Muscle of arm (tissue), 12 donors: Measurements from ENCODE around the gene HSD11B1. TPM values are rescaled to one million over a fixed set of nuclear protein-coding genes. Genes with fewer than 3 reads are reported as not detected.

Source experiments
- DNase-seq: peaks from one replicate; pipeline ENCODE4 v3.0.0-alpha.2; 2013
- polyA plus RNA-seq, 12 donors: library from polyadenylated mRNA; unstranded; fragments of 120-200 nt; gene quantifications; one replicate each; pipeline ENCODE4 v1.2.1, GENCODE V29; 2013; ENCODE audit not compliant: insufficient read length in 12 of 12

Gene HSD11B1
- polyA plus RNA-seq, 12 donors = 0.16 to 0.45 (median 0.26) TPM; not detected in 6

DNA sequence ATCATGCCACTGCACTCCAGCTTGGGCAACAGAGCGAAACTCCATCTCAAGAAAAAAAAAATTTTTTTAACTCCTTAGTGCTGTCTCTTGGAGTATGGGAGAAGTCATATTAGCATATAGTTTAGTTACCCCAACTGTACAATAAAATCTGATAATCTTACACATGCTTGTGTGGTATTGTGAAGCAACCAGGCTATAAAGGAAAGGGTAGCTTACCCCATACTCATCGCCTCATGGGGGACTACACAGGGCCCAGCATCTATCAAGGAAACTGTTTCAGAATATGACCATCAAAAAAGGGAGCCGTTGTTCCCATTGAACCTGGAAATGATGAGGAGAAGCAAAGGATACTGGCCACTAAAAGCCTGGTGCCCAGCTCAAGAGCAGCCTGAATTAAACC is 48.2 kb downstream of the HSD11B1 start:
- no peak for DNase-seq

DNA sequence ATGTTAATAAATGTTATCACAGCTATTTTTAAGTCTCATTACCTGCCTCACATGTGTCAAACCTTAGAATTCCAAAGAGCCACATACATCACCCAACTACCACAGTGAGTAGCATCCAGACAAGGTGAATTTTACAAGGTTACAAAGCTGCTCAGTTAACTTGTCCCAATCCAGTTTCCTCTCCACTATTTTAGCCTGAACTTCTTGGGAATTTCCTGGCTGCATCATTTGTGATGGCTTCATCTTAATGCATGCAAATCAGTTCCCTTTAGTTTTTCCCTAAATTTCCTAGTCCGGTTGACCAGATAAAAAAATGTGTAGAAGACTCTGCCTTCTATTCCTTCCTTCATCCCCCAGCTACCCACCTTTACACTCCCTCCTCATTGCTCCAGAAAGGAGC is 50.6 kb downstream of the HSD11B1 start:
- DNase-seq = no peak

DNA sequence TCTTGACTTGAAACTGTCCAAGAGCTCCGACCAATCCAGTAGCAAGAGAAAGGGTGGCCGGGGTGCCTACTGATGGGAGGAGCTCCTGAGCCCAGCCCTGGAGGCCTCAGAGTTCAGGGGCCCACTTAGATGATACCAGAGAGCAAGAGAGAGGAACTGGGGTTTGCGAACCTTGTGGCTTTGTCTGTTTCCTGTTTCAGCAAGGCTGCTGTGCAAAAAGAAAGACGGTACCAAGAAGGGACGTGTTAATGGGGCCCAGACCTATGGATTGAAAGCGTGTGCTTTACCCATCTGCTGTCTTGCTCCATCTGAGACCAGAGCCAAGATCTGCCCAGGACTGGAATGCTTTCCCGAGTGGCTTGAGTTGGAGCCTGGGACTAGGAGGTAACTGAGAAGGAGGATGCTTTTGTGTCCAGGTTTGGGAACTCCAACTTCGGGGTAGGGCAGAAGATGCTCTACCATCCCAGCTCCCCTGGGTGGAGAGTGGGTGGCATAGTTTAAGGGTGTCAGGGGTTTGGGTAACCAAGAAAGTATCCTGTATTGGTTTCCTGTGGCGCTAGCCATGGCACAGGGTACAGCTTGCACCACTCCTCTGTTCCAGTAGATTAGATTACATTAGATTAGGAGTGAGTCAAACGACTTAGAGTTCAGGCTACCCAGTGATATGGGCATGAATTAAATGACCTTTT is 51.4 kb downstream of the HSD11B1 start, which contains the start of gene TRAF3IP3:
Gene TRAF3IP3 (plus strand): TSS at position 128 of the 689 bp plus-strand sequence. CDS start 3,987 bp downstream, outside the sequence.
- no peak for DNase-seq

DNA sequence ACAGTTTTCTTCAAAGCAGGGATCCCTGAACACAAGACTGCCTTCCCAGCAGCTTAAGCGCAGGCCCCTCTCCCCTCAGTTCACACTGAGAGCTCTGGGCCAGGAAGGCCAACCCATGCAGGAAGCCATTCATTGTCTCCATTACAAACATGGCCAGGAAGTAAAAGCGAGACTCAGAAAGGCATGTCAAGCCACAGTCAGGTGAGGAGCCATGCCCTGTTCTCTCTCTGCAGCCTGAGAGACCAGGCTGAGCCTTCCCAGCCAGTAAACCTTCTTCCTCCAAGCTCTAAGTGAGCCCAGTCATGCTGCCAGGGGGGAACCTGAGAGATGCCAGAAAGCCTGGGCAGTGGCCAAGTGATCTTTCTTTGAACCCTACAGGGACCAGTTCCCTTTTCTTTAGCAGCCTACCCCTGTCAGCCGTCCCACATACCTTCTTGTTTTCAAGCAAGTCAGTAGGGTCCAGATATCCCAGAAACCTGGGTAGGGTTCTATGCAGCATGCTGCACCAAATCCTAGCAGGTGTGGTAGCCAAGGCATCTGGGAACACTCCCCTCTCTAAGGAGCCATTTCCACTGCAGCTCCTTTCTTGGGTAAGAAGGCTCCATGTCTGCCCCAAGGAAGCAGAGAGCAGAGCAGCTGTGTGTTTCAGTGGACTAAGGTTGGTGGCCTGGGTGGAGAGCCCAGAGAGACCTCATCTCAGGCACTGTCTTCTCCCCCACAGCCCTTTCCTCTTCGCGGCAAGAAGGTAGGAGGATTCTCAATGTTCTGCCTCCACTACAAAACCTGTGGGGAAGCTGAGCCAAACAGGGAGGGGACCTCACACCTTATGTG is 52.2 kb downstream of the HSD11B1 start:
- no peak for DNase-seq

DNA sequence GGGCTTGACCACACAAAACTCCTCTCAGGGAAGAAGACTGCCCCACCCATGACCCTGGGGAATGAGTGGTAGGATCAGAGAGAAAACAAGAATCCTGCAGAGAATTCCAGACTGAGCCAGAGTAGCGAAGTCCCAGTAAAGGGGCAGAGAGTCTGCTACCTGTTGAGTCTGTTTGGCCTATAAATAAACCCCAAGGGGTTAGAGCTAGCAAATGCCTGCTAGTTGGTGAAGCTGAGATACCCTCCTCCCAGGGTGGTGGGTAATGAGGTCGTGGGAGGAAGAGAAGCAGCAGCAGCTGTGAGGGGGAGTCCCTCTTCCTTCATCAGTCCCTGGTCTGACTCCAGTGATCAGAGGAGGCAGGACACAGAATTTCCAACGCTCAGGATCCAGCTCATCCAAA is 53.8 kb downstream of the HSD11B1 start:
- no peak for DNase-seq

DNA sequence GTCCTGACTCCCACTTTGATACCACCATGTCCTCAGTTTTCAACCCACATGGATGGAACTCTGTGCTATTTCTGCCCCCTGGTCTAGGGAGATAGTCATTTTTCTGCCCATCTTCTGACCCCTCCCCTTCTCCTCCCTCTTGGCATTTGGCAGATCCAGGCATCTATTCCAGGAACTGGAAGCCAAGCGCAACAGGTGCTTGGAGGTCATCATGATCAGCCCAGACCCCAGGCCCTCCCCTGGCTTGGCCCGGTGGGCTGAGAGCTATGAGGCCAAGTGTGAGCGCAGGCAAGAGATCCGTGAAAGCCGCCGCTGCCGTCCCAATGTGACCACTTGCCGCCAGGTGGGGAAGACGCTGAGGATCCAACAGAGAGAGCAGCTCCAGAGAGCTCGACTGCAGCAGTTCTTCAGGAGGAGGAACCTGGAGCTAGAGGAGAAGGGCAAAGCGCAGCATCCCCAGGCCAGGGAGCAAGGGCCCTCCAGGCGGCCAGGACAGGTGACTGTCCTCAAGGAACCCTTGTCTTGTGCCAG is 55.2 kb downstream of the HSD11B1 start:
- no peak for DNase-seq

DNA sequence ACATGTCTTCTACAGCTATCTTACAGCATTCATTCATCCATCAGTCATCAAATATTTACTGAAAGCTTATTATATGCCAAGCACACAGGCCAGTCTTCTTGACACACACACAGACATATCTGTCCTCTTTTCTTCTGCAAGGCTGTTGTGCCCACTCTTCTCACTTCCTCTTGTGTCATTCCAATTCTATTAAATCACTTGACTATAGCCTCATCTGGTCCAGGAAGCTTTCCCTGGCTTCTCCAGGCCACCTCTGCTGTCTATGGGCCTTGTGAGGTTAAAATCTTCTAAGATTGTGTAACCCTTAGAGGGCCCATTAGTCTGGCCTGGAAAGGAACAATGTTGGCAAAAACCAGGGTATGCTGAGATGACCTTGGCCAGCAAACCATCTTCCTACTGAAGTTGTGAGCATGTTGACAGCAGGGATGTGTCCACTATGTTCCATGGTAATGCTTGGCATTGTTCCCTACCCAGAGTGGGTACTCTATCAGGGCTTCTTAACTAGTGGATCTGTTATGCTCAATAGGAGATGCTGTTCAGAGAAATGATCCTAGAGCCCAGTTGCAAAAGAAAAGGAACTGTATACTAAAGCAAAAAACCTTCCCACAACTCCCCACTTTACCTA is 56.5 kb downstream of the HSD11B1 start:
- no peak for DNase-seq

DNA sequence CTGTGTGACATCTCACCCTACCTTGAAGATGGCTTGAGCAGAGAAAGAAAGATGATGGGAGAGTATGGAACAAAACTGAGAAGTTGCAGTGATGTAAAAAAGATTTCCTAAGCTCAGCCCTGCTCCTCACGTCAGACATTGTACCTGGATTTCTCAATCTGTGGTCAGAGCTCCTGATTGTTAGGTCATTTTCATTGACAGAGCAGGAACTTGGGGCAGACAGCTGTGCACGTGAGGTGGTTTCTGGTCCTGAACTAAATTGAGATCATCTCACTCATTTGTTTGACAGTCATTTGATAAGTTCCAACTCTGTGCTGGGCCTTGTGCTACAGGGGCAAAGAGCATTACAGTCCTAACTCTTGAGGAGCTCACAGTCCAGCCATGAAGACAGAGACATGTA is 61.4 kb downstream of the HSD11B1 start:
- DNase-seq = no peak

DNA sequence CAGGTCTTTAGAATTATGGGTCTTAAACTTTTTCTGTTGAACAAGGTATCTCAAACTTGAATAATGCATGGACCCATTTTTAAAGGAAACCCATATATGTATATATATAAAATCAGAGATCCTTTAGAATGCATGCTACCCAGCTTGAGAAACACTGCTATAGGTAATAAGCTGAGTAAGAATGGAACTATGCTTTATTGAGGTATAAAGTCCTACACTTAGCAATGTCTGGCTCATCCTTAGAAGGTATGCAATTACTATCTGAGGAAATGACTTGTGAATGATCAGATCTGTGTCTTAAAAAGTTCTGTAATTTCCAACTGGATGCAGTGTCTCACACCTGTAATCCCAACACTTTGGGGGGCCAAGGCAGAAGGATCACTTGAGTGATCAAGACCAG is 62.5 kb downstream of the HSD11B1 start:
- DNase-seq = no peak

DNA sequence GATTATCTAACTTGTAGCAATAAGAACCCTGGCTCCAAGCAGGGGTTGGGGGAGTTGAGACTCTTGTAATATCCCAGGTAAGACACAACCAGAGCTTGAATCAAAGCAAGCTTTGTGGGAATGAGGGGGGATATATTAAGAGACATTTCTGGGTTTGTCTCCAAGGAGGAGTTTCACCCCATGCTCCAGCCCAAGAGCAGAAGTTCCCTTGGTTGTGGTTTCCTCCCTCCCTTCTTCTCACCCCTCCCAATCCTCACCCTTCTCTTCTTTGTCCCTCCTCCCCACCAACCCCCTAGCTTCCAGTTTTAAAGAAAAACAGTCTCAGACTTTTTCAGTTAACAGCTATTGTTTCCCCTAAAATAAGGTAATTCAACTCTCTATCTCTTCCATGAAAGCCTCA is 63.1 kb downstream of the HSD11B1 start:
- no peak for DNase-seq

DNA sequence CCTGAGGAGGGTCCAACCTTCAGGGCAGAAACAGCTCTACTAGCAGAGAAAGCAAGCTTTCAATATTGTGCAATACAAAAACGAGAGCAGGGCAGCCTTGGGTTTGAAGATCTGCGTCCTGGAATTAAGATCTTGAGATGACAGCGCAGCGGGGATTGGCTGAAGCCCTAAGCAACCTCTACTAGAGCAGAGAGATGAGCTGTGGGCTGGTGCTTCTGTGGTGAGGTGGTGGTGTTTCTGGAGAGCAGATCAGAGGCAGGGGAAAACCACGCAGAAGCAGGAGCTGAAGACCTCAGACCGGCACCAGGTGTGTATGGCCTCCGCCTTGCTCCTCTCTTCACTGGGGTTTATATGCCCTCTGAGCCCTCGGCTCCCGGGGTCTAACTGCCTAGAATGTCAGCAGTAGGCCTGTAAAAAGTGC is 63.7 kb downstream of the HSD11B1 start:
- no peak for DNase-seq

DNA sequence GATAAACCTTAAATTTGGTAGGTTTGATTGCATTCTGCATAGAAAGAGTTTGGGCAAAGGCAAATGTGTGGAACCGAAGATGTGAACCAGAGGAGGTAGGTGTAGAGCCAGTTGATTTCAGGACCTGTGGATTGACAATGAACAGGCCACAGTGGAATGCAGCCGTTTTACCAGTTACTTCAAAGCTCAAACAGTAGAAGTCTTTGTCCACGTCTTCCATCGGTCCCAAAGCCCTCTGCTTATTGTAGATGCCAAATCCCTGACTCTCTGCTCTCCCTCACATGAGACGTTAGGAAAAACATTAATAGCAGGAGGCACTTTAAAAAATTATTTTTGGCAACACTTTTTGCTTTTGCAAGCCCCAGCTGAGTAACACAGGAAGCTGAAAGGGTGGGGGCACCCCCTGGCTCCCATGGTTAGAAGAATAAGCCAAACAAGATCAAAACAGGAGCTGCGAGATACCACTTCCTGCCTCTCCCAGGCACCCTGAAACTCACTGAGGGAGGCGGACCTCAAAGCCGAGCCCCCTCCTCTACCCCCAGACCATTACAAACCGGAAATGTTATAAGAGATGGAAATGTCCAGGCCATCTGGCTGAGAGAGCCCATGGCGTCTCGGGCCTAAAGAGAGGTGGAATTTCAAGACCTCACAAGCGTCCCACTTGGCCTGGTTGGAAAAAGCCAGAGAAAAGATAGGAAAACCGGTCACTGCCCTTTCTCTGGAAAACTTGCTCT is 64.7 kb downstream of the HSD11B1 start:
- DNase-seq = peak; percentile 28

DNA sequence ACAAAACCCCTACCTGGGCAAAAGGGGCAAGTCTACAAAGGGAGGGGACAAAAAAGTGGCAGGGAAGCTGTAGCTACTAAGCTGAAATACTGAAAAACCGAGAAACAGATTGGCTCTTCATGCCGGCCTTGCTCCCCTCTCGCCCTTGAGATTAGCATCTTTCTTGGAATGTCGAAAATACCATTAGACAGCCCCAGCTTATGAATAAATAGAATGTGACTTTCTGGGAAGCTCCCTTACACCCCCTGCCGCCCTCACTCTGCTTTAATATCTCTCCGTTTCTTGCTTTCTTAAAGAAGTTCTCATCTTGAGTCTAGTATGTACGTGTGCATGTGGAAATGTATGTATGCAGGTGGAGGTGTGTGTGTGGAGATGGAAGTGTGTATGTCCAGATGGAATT is 65.3 kb downstream of the HSD11B1 start:
- DNase-seq = no peak

DNA sequence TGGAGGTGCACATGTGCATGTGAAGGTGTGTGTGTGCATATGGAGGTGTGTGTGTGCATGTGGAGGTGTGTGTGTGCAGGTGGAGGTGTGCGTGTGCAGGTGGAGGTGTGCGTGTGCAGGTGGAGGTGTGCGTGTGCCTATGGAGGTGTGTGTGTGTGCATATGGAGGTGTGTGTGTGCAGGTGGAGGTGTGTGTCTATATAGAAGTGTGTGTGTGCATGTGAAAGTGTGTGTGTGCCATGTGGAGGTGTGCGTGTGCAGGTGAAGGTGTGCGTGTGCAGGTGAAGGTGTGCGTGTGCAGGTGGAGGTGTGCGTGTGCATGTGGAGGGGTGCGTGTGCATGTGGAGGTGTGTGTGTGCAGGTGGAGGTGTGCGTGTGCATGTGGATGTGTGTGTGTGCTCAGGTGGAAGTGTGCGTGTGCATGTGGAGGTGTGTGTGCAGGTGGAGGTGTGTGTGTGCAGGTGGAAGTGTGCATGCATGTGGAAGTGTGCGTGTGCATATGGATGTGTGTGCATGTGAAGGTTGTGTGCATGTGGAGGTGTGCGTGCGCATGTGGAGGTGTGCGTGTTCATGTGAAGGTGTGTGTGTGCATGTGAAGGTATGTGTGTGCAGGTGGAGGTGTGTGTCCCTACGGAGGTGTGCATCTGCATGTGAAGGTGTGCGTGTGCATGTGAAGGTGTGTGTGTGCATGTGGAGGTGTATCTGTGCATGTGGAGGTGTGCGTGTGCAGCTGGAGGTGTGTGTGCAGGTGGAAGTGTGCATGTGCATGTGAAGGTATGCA is 66.2 kb downstream of the HSD11B1 start:
- DNase-seq = no peak

DNA sequence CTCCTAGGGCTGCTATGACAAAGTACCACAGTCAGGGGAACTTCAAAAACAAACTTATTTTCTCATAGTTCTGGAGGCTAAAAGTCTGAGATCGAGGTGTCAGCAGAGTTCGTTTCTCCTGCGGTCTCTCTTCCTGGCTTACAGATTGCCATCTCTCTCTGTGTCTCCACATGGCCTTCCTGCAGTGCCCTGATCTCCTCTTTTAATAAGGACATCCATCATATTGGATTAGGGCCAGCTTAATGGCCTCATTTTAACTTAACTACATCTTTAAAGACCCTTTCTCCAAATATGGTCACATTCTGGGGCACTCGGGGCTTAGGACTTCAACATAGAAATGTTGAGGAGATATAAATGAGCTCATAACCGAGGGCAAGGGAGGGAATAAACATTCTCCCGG is 67.5 kb downstream of the HSD11B1 start:
- no peak for DNase-seq

DNA sequence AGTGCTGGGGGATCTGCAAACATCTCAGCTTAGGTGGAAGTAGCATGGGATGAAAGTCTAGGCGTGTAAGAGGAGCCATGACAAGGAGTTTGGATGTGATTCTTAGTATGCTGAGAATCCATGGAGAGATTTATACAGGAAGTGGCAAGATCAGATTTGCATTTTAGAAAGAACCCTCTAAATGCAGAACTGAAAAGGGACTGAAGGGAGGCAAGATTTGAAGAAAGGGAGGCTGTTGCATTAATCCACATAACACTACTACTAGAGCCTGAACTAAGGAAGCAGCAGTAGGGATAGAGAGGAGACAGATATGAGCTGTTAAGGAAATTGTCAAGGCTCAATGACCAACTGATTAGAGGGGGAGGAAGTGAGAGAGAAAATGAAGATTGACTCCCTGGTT is 69.9 kb downstream of the HSD11B1 start:
- no peak for DNase-seq

DNA sequence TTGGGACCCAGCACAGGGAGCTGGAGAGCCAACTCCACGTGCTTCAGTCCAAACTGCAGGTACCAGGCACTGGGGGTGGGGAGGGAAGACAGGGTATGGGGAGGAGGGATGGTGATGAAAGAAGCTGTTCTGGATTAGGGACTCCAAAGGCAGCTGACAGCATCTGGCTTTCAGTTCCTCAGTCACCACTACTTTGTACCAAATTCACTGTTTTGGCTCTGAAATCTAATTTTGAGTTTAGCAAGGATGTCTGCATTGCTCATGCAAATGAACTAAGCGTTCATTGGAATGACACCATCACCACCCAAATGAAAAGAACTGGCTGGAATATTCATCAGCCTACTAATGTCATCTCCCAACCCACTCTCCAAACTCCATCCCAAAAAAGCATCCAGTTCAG is 71.0 kb downstream of the HSD11B1 start:
- no peak for DNase-seq

DNA sequence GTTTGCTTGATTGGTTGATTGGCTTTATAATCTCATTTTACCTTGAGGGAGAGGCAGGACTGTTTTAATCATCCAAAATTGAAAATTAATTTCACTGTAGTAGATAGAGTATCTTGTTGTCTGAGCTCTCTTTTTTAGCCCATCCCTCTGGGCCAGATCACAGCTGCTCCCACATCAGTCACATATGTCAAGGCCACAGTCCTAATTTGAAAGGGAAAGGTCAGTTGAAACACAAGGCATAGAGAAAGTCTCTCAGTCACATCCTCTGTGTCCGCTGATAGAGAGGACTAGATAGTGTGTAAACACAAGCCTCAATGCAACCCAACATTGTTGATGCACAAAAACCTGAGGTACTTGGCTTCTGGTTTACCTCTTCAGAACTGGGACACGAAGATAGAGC is 72.9 kb downstream of the HSD11B1 start:
- no peak for DNase-seq

DNA sequence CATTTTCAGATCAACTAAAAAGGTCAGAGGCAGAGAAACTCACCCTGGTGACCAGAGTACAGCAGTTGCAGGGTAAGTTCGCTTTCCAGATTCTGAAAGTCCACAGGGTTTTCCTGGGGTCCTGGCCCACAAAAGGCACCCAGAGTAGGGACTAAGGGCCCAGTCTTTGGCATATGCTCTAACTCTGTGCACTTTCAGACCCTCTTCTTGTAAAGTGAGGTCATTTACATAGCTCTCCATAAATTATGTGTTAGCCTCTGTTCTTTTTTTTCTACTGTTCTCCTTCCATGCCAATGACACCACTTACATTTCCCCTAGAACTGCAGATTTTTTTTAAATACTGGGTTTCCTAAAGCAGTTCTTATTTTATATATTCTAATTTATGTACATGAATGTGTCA is 73.5 kb downstream of the HSD11B1 start:
- DNase-seq = no peak

DNA sequence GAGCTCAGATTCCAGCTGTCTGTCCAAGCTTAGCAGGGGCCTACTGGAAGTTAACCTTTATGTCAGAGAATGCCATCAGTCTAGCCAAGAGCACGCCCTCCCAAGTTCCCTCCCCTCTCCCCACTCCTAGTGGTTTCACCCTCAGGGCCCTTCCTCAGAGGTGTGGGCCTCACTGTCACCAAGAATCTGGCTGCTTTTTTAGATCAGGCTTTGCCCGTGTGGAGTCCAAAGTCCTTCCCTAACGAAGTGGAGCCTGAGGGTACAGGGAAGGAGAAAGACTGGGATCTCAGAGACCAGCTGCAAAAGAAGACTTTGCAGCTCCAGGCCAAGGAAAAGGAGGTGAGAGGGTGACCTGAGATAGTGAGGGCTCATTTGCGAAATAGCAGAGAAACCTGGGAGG is 75.6 kb downstream of the HSD11B1 start:
- DNase-seq = no peak

DNA sequence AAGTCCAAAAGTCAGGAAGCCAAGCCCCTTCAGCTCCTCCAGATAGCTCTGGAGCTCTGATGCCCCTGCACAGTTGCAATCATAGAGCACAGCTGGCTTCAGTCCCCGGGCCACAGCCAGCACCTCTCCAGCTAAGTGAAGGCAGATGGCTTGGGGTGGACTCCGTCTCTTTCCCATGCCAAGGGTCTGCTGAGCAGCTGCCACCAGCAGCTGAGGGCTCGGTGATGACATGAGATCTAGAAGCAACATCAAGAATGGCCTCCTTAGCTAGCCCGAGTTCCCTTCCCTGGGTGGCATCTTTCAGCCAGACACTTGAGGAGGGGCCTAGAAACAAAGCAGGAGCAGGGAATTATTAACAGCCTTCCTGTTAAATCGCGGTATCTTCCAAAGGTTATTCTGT is 78.7 kb downstream of the HSD11B1 start:
- DNase-seq = no peak
